ENCODE results near the gene RHBDD1.

- TF ChIP-seq CTCF (IDR thresholded peaks at IDR 0.05) = no peak
- TF ChIP-seq POLR2A (IDR thresholded peaks at IDR 0.05) = no peak
Observed at GRCh38 chr2:226850024-226850423, 14.2 kb downstream of the RHBDD1 start.

Measured in uterus (tissue), 2 donors.